H1 (cell line): ENCODE results near the gene CA9. TPM values are rescaled to one million over a fixed set of nuclear protein-coding genes. Genes with fewer than 3 reads are reported as not detected.

Experiments used
- BACH1 ChIP-seq: IDR thresholded peaks from 2 replicates; pipeline ENCODE4 v1.6.1; 2012; ENCODE audit warnings: low read length, improper control_type of control experiment
- BRCA1 ChIP-seq: IDR thresholded peaks from 2 replicates; pipeline ENCODE4 v1.6.1; 2012; ENCODE audit warnings: low read depth, low read length, improper control_type of control experiment
- CTBP2 ChIP-seq: IDR thresholded peaks from 2 replicates; pipeline ENCODE4 v1.7.0; 2011; ENCODE audit warnings: borderline replicate concordance, mild to moderate bottlenecking, moderate library complexity, mixed read lengths, low read length; ENCODE audit not compliant: insufficient read depth, insufficient read length
- JUND ChIP-seq: IDR thresholded peaks from 2 replicates; pipeline ENCODE4 v1.6.1; 2011; ENCODE audit warnings: mild to moderate bottlenecking, improper control_type of control experiment, low read length
- MAFK ChIP-seq: IDR thresholded peaks from 2 replicates; pipeline ENCODE4 v1.6.1; 2012; ENCODE audit warnings: low read depth, mild to moderate bottlenecking, improper control_type of control experiment, low read length
- PHF8 ChIP-seq: fragments of 200-600 bp; sonication (generic); conservative IDR thresholded peaks from 2 replicates; pipeline ENCODE4 v1.7.1; 2012; ENCODE audit warnings: low read depth, mild to moderate bottlenecking, inconsistent platforms, low read length, moderate library complexity
- POU5F1 ChIP-seq: IDR thresholded peaks from 2 replicates; pipeline ENCODE4 v1.6.1; 2011; ENCODE audit warnings: low read depth, mild to moderate bottlenecking, low read length, moderate library complexity
- RBBP5 ChIP-seq: IDR thresholded peaks from 2 replicates; pipeline ENCODE4 v1.7.1; 2012; ENCODE audit warnings: low read depth, mild to moderate bottlenecking, inconsistent platforms, low read length, moderate library complexity, borderline replicate concordance
- RFX5 ChIP-seq: IDR thresholded peaks from 2 replicates; pipeline ENCODE4 v1.6.1; 2011; ENCODE audit warnings: low read depth, low read length, improper control_type of control experiment, borderline replicate concordance
- SAP30 ChIP-seq: fragments of 300-600 bp; sonication (generic); IDR thresholded peaks from 2 replicates; pipeline ENCODE4 v1.7.1; 2012; ENCODE audit warnings: low read length, moderate library complexity, mild to moderate bottlenecking, inconsistent platforms; ENCODE audit not compliant: insufficient read depth, insufficient replicate concordance
- TEAD4 ChIP-seq: IDR thresholded peaks from 2 replicates; pipeline ENCODE4 v1.6.1; 2012; ENCODE audit warnings: low read depth, low read length, inconsistent platforms, mixed read lengths
- polyA plus RNA-seq, 7 experiments: library from polyadenylated mRNA; depleted of rRNA in 3 of 7; stranded (reverse) in 5 of 7; unstranded in 2 of 7; fragments of >200 nt in 5 of 7; fragments of 200-250 nt in 2 of 7; gene quantifications; 1 replicate in 5 of 7; 2 replicates in 1 of 7; 4 replicates in 1 of 7; pipeline versions ENCODE4 v1.2.1 to v1.2.3, GENCODE V29; 2011 to 2013; ENCODE audit warnings: missing spikeins in 2 of 7, mixed read lengths in 2 of 7
- total RNA-seq: library from RNA; stranded (reverse); fragmentation: NEBNext Ultra II Directional; extraction: Animal tissue kit (Norgen Biotek cat#: 25700); gene quantifications from 2 replicates; pipeline ENCODE4 v1.2.1, GENCODE V29; 2021
- TF ChIP-seq, protein P1 (sequence below): IDR thresholded peaks from 2 replicates; pipeline ENCODE4 v1.6.1; 2012; ENCODE audit warnings: inconsistent platforms

CA9 gene
- total and polyA plus RNA-seq, 2 of the 8 experiments (the other 6 are each of a cell fraction or from before 2014, with no cell fraction given) = 1.3 to 1.8 TPM

DNA sequence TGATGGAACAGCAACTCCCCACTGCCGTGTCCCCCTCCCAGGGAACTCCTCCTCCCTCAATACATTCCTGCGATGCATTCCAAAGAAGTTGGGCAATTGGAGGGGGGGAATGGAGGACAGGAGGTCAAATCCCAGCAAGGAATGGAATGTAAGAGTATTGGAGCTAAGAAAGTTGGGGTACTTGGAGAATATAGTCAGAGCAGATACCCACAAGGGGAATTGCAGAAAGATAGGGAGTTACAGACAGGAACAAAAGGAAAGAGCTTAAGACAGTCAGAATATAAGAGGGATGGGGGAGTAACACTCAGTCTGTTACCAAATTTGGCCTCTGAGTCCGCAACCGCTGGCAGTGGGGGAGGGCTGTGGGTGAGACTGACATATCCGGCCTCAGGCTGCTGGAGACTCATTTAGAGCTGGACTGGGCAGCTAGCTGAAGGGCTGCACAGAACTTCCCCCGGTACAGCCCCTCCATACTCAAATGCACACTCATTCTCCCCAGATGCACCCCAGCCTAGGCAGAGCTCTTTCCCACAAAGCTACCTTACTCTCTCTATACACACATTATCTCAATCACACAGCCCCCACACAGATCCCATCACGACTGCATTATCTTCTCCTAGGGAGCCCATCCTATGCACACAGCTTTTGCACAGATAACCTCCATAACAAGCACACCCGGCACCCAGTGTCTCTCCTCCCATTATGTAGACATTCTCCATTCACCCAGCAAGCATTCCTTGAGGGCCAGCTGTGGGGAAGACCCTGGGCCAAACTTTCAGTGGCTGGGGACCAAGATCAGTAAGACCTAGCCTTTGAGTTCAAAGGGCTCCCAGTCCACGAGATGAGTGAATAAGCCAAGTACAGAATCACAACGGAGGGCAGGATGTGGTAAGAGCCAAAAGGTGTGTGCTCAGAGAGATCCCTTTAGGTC is 54.6 kb downstream of the CA9 start (continued):
- TF ChIP-seq RBBP5 = peak; percentile 97
- TF ChIP-seq CTBP2 = no peak
- no peak for TF ChIP-seq POU5F1
- TF ChIP-seq RFX5 = no peak
- TF ChIP-seq BRCA1 = no peak
- TF ChIP-seq BACH1 = no peak; the same call in 1 of the 2 replicates
- TF ChIP-seq, protein P1, sequence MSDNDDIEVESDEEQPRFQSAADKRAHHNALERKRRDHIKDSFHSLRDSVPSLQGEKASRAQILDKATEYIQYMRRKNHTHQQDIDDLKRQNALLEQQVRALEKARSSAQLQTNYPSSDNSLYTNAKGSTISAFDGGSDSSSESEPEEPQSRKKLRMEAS = no peak
- TF ChIP-seq MAFK = no peak
- no peak for TF ChIP-seq SAP30
- no peak for TF ChIP-seq PHF8
- peak; percentile 98 for TF ChIP-seq TEAD4
- no peak for TF ChIP-seq JUND
